GM19438 (cell line): ENCODE data around the gene HMOX1.
A peak's percentile ranks its signal among the peaks of the same experiment; 100 is the strongest.
"Not testable (repeated sequence)": the region's sequence is repeated elsewhere in the genome, so short reads cannot be mapped to it uniquely, and the experiment has no call there.

Source experiments
- ATAC-seq: cut with Tn5 transposase; IDR thresholded peaks from one replicate; pipeline ENCODE4 v1.9.1; 2021; ENCODE audit warnings: low read depth; ENCODE audit not compliant: unreplicated experiment

The HMOX1 gene

DNA sequence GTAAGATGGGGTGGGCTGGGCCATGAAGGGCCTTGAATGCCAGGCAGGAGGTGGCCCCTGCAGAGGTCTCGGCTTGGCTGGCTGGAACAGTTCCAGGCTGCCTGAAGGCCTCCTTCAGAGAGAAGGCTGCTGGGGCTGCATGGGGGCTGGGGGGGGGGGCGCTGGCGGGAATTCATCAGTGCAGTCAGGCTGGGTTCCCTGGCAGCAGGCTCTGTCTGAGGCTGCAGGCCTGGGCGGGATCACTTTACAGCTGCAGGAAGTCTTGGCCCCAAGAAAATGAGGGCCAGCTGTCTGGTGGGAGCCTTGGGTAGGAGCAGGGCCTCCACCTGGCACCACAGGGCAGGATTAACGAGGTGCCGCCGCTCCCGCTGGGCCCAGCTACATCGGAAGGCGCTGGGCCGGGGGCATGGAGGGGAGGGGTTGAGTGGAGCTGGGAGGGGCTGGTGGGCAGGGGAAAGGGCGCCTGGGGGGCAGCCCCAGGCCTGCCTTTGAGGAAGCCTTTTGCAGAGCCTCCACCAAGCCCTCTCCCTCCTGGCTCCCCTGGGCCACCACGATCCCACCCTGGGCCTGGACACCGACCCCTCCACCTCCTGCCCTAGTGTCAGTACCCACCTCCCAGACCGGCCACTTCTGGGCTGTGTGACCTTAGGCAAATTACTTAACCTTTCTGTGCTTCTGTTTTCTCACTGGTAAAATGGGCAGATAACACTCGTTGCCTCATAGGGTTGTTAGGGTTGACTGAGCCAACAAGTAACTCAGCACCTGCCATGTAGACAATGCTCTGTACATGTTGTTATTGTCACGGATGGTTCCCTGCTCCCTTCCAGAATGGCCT, 31.0 kb upstream of the HMOX1 start:
- ATAC-seq = no peak

DNA sequence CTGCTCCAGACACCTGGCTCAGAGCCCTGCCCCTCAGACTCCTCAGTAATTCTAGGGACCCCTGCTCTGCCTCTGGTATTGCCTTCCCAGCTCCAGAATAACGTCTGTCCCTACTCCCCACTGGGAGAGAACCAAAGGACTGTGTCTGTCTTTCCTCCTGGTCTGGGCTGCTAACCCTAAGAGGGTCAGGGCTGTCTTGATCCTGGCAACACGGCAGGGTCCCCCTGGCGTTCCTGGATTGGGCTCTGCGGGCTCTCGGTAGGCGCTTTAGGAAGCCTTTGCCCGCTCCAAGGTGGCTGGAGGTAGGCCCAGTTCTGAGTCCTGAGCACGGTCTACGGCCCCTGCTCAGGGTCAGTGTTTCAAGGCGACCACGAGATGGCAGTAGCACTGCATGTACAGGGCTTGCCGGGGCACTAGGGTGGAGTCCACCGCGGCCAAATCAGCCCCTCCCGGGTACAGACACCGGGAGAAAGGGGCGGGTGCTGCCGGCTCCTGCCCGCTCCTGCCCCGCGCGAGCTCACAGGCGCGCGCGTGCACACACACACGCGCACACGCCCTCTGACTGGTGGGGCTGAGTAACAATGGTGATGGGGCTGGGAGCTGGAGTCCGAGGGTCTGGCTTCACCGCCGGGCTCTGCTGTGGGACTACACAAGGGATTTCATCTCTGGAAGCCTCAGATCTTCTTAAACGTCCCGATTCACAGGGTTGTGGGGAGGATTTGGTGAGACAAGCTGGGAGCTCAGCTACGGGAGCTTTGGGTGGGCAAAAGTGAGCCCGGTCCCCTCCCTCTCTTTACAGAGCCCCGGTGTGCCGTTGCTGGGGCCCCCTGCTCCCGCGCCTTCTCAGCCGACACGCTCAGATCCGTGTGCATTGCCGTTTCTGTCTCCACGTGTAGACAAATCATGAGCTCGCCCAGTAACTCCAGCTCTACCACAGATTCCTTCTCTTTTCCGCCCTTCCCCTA, 30.1 kb upstream of the HMOX1 start:
- peak; percentile 76 for ATAC-seq

DNA sequence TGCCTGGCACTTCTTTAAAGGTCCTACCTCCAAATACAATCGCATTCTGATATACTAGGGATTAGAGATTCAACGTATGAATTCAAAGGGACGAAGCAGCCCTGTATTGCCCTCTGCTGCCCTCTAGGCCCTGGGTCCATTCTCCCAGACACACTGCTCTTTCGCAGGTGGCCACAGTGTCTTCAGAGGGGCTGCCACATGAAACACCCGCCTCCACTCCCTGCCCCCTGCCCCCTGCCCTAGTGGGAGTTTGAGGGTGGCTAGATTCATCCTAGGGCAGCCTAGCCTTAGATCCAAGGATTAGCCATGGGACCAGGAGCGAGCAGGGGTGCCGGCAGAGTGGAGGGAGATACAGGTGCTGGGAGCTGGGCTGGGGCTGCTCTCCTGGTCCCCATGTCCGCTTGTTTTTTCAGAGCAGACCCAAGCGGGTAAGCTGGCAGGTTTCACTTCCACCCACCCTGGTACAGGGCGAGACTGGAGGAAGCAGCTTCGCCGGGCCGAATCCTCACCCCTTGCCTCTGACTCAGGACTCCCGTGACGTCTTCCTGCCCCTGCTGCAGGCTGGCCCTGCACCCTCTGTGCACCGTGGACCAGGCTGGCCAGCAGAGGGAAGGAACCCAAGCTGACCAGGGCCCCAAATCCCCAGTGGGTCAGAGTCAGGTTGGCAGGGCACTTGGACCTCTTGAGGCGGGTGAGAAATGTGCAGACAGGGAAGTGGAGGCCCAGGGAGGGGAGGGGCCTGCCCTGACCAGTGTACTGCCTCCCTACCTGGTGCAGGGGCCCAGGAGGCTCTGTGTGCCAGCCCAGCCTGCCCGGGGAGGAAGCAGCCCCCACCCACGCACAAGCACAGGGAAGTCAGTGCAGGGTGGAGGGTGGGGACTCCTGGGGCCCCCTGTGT, 28.4 kb upstream of the HMOX1 start:
- no peak for ATAC-seq

DNA sequence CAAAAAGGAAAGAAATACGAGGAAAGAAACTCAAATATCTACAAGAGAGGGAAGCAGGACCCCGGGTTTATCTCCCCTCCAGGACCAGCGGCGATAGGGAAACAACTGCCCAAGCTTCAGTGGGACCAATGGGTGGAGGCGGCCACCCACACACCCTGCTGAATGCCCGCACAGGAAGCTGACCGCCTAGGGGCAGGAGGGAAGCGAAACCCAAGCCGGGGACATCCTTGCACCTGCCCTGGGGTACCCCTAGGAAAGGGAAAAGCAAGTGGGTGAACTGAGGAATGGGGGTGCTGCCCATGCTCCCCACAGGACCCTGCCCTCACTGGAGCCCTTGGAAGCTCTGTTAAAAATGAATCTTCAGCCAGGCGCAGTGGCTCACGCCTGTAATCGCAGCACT, 27.6 kb upstream of the HMOX1 start:
- no peak for ATAC-seq

DNA sequence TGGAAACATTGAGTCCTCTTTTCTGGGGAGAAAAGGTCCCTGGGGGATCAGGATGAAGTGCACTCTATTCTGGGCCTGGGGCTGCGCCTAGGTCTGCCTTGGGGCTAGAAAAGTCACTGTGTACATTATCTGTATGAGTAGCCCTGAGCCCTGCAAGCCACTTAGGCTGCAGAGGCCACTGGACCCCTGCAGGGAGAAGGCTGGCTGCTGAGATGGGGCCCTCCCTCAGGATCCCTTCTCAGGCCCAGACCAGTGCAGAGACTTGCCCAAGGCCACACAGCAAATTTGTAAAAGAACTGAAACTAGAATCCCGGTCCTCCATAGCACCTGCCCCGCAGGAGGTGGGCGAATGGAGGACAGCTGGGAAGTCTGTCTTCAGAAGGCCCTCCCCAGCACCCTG, 26.8 kb upstream of the HMOX1 start:
- ATAC-seq = no peak

DNA sequence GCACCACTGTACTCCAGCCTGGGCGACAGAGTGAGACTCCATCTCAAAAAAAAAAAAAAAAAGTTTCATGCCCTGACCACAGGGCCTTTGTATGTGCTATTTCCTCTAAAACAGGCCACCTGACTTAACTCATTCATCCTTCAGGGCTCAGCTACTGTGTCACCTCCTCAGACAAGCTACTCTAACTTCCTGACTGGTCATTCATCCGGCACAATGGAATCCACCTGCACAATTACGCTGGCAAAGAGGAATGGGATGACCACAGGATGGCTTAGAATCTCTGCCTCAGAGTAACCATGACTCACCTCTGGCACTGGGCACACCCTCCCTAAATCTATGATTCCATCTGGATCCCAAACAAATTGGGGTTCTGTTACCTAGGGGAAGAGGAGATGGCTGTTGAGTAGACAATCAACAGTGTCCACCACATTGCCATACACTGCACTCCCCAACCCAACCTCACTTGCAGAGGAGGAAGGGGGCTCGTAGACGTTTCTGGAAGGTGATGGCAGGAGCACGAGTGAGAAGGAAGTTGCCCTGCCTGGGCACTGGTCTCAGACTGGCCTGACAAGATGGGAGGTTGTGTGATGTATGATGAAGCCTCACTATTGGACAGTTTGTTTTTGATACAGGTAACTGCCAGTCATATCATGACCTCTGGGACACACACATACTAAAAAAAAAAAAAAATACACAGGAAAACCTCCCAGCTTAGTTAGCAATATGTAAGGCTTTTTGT, 22.8 kb upstream of the HMOX1 start:
- no peak for ATAC-seq

DNA sequence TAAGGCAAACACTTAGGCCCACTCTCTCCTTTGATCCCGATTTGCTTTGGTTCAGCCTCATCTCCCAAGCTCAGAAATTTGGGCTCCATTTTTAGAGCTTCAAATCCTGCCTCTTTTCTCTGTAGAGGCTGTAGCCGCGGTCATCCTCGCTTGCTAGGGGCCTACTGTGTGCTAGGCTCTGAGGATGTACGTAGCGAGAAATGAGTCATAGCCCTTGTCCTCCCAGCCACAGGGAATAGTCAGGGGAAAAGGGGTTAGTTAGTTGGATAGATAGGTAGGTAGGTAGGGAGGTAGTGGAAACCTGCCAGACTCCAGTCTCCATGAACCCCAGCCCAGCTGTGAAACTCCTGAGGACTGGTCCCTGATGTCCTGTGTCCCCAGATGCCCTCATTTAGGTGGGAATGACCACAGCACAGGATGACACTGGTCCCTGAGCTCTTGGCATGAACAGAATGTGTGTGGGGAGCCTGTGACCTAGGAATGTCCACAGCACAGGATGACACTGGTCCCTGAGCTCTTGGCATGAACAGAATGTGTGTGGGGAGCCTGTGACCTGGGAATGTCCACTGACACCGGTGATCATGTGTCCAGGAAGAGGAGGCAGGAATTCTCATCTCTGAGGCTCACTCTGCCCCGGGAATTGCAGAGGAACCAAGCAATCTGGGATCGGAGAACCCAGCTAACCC, 21.4 kb upstream of the HMOX1 start:
- no peak for ATAC-seq

DNA sequence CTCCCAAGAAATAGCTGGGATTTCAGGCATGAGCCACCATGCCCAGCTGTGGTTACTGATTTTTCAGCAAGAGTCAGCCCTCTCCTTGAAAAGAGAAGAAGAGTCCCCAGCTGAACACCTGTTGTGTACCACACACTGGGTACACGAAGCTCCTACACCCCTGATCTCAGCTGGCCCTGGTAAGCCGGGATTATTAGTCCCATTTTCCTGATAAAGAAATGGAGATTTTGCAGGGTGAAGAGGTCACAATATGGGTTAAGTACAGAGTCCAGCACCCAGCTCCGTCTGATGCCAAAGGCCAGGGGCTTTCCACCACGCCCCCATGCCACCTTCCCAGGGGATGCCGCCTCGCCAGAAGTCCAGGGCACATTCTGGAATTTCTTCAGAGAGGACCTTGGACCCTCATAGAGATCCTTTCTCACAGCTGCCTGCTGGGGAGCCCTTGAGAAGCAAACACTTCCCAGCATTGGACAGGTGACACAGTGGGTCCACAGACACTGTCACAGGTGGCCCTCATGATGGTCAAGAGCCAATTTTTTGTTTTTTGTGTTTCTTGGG, 19.8 kb upstream of the HMOX1 start:
- no peak for ATAC-seq

DNA sequence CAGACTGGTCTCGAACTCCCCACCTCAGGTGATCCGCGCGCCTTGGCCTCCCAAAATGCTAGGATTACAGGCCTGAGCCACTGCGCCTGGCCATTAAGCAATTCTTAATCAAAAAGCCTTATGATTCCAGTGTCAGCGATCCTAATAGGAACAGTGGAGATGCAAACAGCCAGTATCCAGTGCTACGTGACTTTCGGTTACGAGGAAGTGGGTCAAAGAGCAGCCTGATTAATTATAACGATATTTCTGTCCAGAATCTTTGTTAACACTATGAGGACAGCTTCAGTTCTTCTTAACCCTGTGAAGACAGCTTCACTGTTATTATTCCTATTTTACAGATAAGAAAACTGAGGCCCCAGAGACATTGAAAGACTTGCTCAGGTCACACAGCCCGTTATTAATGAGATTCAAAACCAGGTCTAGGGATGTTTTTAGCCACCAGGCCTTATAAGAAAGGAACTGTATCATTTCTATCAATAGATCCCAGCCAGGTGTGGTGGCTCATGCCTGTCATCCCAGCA, 17.3 kb upstream of the HMOX1 start:
- no peak for ATAC-seq

DNA sequence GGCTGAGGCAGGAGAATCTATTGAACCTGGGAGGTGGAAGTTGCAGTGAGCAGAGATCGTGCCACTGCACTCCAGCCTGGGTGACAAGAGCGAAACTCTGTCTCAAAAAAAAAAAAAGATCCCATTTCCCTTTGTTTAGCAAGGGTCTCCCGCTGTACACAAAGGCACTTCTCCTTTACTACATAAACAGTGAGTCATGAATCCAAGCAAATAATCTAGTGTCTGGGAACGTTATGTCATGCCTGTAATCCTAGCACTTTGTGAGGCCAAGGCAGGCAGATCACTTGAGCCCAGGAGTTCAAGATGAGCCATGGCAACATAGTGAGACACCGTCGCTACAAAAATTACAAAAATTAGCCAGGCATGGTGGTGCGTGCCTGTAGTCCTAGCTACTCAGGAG, 16.7 kb upstream of the HMOX1 start:
- ATAC-seq = not testable (repeated sequence)

DNA sequence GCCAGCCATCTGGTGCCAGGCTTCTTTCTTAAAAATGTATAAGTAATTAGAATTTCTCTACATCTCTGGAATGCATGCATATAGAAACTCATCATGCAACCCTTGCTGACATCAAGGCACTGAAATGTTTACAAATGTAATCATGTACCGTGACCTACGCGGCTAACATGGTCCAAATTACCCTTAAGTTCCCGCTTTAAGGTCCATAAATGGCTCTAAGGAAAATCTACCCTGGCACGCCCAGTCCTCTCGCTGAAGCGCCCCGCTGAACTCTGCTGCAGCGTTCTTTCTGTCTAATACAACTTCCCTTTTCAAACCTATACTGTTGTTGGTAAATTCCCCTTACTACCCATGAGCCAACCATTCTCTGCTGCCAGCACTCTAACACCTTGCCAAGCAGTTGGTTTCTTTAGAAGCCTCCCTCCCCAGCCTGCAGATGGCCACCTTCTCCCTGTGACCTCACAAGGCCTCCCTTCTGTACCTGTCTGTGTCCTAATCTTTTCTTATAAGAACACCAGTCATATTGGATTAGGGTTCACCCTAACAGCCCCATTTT, 13.5 kb upstream of the HMOX1 start:
- no peak for ATAC-seq

DNA sequence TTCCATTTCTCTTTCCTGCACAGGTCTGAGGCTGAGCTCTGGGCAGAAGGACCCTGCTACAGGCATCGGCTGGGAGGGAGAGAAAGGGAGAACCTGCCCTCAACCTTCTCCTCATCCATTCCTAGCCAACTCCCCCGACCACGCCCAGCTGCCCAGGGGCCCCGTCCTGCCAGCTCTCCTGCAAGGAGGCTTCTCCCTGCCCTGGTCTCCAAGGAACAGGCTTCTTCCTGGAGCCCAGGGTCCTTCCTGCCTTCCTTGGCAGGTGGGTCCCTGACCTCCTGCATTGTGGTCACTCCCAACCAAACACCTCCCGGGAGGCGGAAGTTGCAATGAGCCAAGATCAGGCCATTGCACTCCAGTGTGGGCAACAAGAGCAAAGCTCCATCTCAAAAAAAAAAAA, 12.5 kb upstream of the HMOX1 start:
- ATAC-seq = no peak

DNA sequence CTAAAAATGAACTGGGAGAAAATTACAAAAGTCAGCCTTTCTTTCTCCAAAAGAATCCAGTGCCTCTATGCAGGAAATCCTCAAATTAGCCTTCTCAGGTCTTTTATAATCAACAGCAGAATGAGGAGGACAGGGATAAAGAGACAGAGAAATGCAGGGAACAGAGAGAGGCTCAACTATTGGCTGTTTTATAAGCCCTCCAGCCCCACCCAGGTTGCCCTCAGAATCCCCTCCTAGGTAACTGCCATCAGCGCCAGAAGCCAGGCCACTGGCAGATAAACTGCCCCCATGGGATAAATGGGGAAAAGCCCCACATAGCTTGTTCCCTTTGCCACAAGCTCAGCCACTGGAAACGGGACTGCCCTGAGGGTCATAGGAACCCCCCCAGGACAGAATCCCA, 10.9 kb upstream of the HMOX1 start:
- ATAC-seq = no peak

DNA sequence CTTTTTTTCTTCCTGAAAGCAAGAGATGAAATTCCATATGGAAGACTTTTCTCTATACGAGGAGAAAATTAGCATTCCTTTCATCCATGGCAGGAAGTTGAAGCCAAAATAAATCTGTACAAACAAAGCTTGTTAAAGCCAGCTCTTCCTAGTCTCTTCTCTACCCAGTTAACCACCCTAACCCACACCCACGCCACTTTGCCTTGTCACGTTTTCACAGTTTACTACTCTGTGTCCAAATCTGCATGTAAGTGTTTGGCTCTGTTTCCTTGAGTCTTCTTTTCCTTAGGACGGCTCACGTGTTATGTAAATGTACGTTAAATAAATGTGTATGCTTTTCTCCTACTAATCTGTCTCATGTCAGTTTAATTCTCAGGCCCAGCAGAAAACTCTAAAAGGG, 7.1 kb upstream of the HMOX1 start:
- no peak for ATAC-seq

DNA sequence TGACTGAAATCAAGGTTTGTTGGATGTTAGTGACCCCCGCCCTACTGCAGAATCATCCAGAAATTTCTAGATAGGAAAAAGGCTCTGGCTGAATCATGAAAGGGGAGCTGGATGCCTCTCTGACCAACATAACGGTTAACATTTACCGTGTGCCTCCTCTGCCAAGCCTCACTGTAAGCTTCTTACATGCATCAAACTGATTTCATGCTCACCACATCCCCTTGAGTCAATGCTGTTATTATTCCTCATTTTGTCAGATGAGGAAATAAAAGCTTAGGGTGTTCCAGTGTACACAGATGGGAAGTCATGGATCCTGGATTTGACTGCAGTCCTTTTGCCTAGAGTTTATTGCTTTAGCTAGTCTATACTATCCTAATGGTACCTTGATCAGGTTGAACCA, 5.9 kb upstream of the HMOX1 start:
- ATAC-seq = no peak

DNA sequence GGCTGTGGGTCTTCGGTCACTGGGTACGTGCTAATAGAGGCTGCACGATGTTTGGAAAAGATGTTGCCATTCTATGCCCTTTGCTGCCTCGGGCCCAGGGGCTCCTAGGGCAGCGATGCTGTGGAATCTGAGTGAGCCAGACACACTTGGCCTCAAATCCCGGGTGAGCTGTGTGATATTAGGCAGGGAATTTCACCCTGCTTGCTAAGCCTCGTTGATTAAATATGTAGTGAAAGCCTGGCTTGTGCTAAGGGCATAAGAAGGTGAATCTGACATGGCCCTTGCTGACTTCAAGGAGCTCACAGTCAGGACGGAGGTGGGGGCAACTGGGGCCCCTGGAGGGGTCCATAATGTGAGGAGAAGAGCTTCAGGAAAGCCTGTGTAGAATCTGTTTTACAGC, 5.4 kb upstream of the HMOX1 start:
- ATAC-seq = no peak

DNA sequence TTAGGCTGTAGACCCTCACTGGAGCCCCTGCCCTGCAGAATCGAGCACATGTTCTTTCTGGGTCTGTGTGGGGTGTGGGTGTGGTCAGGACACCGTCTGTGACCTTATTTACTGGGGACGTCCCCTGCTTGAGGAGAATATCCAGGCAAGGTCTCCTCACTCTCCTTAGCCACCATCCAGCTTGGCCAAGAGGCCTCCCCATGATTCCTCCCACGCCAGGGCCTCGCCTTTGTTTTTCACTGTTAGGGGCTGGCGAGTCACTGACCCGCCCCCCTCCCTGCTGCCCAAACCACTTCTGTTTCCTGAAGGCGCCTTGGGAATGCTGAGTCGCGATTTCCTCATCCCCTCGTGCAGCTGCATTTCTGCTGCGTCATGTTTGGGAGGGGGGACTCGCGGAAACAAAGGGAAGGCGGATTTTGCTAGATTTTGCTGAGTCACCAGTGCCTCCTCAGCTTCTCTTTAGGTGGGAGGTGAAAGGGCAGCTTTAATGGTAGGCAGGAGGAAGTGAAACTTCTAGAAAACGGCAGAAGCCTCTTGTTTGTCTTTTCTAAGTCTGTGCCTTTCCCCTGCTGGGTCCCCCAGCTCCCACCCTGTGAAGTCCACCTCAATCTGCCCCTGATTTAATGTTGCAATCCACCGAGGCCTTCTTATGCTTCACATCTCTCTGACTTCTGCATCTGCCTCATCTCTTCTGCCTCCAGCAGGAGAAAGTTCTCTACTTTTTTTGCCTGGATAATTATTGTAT, 4.0 kb upstream of the HMOX1 start:
- ATAC-seq = peak; percentile 66

DNA sequence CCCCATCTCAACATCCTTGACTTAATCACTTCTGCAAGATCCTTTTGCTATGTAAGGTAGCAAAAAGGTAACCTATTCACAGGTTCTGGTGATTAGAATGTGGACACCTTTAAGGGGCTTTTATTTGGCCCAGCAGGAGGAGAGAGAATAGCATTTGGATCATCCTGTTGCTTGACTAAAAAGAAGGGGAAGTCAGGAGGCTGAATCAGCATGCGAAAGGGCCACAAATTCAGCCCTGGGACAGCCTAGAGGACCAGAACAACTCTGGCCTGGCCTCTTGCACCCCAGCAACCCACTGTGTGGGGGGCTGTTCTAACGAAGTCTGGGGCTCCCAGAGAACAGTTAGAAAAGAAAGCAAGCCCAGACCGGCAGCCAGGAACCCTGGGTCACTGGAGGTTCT, 3.2 kb upstream of the HMOX1 start:
- ATAC-seq = no peak
